Bronchial epithelial cell (primary cell): Measurements from ENCODE around the gene YBX1. TPM values are rescaled to one million over a fixed set of nuclear protein-coding genes. Genes with fewer than 3 reads are reported as not detected.
"Not testable (repeated sequence)": the region's sequence is repeated elsewhere in the genome, so short reads cannot be mapped to it uniquely, and the experiment has no call there.

Source experiments
- DNase-seq: peaks from one replicate; pipeline ENCODE4 v3.0.0-alpha.2; 2010; ENCODE audit warnings: low read depth
- FAIRE-seq: peaks from 2 replicates; lab custom pipeline; 2011; peaks lifted over from hg19 to GRCh38; lab: Jason Lieb, UNC
- H3K27me3 ChIP-seq: 2 replicates; pipeline ENCODE4 v1.5.1; 2011; ENCODE audit warnings: low read length; ENCODE audit not compliant: control insufficient read depth, insufficient read depth
- H3K36me3 ChIP-seq: 2 replicates; pipeline ENCODE4 v1.5.1; 2011; ENCODE audit warnings: low read length; ENCODE audit not compliant: control insufficient read depth, insufficient read depth
- H3K4me3 ChIP-seq: 2 replicates; pipeline ENCODE4 v1.5.1; 2011; ENCODE audit warnings: mild to moderate bottlenecking, low read depth, low read length, control low read depth
- total RNA-seq: library from RNA; depleted of rRNA; stranded (reverse); fragments of >200 nt; gene quantifications from 2 replicates; pipeline ENCODE4 v1.2.1, GENCODE V29; 2014
- TF ChIP-seq, protein P1 (sequence below): IDR thresholded peaks from 2 replicates; pipeline ENCODE4 v1.5.1; 2011; ENCODE audit warnings: mild to moderate bottlenecking, moderate library complexity, low read length, control low read depth, inconsistent platforms; ENCODE audit not compliant: insufficient read depth, severe bottlenecking

Gene YBX1
- total RNA-seq, 1 donor from 2014 or later: 1,188 TPM

DNA sequence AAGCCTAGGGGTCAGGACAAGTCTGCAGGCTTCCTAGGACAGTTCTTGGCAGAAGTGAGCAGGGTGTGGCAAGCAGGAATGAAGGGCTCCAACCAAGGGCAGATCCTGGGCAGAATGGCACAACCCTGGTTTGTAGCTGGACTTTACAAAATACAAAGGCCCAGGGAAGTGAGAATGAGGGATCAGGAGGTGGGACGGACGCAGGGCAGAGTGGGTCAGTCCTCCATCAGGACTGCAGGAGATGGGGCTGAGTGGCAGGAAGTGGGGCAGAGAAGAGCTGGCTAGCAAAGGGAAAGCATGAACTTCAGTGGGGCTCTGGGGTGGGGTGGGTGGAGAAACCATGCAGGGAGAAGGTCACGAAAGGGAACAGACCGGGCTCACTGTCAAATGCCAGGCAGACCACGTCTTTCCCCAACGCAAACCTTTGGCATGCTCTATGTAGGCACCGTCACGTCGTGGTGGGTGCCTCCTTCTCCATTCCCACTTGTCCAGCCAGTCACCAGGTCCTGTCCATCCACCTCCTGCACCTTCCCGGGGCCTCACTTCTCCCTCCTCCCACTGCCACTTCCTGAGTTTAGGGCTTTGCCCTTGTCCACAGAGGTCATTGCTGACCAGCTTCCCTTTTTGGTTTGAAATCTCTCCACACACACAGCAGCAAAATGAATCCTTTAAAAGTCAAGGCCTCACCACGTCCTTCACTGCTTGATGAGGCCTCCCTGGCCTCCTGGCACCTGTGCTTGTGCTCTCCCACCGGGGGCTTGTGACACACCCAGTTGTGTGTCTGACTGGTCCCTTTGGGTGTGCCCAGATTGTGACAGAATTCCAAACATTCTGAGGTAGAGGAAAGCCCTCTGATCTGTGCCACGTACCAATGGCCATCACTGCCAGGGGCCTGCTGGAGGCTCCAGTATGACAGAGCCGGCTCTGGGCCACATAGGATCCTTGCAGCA lies 66.5 kb downstream of the YBX1 start:
- TF ChIP-seq, protein P1, sequence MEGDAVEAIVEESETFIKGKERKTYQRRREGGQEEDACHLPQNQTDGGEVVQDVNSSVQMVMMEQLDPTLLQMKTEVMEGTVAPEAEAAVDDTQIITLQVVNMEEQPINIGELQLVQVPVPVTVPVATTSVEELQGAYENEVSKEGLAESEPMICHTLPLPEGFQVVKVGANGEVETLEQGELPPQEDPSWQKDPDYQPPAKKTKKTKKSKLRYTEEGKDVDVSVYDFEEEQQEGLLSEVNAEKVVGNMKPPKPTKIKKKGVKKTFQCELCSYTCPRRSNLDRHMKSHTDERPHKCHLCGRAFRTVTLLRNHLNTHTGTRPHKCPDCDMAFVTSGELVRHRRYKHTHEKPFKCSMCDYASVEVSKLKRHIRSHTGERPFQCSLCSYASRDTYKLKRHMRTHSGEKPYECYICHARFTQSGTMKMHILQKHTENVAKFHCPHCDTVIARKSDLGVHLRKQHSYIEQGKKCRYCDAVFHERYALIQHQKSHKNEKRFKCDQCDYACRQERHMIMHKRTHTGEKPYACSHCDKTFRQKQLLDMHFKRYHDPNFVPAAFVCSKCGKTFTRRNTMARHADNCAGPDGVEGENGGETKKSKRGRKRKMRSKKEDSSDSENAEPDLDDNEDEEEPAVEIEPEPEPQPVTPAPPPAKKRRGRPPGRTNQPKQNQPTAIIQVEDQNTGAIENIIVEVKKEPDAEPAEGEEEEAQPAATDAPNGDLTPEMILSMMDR: no peak
- Histone ChIP-seq H3K4me3 (no peak overlapping the region), H3K36me3 (peaks cover 10% of the 10 kb centered on the region), H3K27me3 (no peaks in the 10 kb centered on the region)
- DNase-seq: no peak
- FAIRE-seq: no peak

GRCh38 chr1:42750041-42750440 lies 67.8 kb downstream of the YBX1 start:
- TF ChIP-seq, protein P1: no peak
- FAIRE-seq: no peak
- no peak for DNase-seq

DNA sequence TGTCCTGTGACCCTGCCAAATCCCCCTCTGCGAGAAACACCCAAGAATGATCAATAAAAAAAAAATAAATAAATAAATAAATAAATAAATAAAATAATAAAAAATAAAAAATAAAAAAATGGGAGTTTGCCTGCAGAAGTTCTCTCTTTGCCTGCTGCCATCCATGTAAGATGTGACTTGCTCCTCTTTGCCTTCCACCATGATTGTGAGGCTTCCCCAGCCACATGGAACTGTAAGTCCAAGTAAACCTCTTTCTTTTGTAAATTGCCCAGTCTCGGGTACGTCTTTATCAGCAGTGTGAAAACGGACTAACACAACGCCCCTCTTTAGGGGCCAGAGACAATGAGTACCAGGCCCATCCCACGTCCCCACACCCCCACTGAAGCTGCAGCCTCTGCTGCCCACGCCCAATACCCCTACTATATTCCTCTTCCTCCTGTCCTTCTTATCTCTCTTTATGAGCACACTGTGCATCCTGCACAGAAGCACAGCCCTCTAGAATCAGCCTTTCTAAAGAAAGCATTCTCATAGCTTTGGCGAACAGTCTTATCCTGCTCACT lies 69.4 kb downstream of the YBX1 start:
- H3K4me3 ChIP-seq, FAIRE-seq, DNase-seq, H3K27me3 ChIP-seq: not testable (repeated sequence)
- peaks cover 21% of the 10 kb centered on the region for H3K36me3 ChIP-seq

More at GRCh38 chr1:42750041-42750440, 67.8 kb downstream of the YBX1 start:
- Histone ChIP-seq H3K4me3 (no peak overlapping the region), H3K36me3 (peaks cover 17% of the 10 kb centered on the region), H3K27me3 (no peaks in the 10 kb centered on the region)

DNA sequence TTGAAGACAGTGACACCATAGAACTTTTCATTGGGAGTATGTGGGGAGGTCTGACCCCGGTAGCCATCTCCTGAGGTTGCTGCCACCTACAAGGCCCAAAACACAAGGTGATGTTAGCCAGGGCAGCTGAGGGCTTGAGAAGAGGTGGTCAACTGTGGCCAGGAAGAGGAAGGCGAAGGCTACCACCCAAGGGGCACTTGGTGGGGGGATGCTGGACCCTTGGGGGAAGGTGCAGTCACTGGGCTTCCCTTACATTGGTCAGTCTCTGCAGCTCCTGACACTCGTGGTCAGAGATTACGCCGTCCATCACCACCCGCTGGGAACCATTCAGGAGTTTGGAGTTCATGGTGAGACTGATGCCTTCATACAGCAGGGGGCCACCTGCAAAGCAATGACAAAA lies 70.1 kb downstream of the YBX1 start:
- FAIRE-seq: no peak
- TF ChIP-seq, protein P1: no peak

DNA sequence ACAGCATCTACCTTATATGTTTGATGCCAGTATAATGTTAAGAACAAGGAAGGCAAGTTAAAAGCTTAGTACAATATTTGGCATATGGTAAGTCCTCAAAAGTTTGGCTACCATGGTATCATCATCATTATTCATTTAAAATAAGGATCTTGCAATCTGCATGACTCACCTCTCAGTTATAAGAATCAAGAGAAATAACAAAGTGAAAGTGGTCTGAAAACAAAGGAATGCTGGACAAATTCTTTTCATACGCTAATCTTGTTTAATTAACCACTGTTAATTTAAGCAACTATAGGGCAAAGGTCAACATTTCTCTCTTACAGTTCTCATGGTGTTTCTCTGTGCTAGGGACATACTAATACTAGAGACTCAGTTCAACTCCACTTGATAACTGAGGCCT lies 70.9 kb downstream of the YBX1 start:
- Histone ChIP-seq H3K4me3 (no peak overlapping the region), H3K27me3 (no peaks in the 10 kb centered on the region), H3K36me3 (peaks cover 17% of the 10 kb centered on the region)
- TF ChIP-seq, protein P1: no peak
- FAIRE-seq (no peak), DNase-seq (peak; percentile 55)

More for the DNA sequence above, 70.1 kb downstream of the YBX1 start:
- DNase-seq: no peak
- Histone ChIP-seq H3K27me3 (no peaks in the 10 kb centered on the region), H3K36me3 (peaks cover 18% of the 10 kb centered on the region), H3K4me3 (no peak overlapping the region)

Other genes with a start within 250 kb of the YBX1 start
- gene ZMYND12, start 226.4 kb upstream of the YBX1 start, total RNA-seq: 0.26 and 0.90 TPM in 2 replicates
- 34.8 and 52.4 TPM in 2 replicates for gene PPCS, start 225.9 kb upstream of the YBX1 start, total RNA-seq
- gene CCDC30, start 219.1 kb upstream of the YBX1 start, total RNA-seq: 0.77 and 0.79 TPM in 2 replicates
- 21.9 and 40.8 TPM in 2 replicates for gene PPIH, start 24.0 kb upstream of the YBX1 start, total RNA-seq
- gene CLDN19, start 57.8 kb downstream of the YBX1 start, total RNA-seq: not detected in 2 replicates
- 15.8 and 16.5 TPM in 2 replicates for gene P3H1, start 84.6 kb downstream of the YBX1 start, total RNA-seq
- 3.8 and 9.0 TPM in 2 replicates for gene C1orf50, start 84.8 kb downstream of the YBX1 start, total RNA-seq
- gene TMEM269, start 102.6 kb downstream of the YBX1 start, total RNA-seq: under 0.01 TPM in 2 replicates
- gene ERMAP, start 134.7 kb downstream of the YBX1 start, total RNA-seq: 5.3 and 6.3 TPM in 2 replicates
- gene SVBP, start 135.0 kb downstream of the YBX1 start, total RNA-seq: 18.2 and 21.0 TPM in 2 replicates
- gene ZNF691, start 164.2 kb downstream of the YBX1 start, total RNA-seq: 4.5 and 6.8 TPM in 2 replicates